Neural cell (in vitro differentiated cells): Measurements from ENCODE around the gene ULK3. TPM values are rescaled to one million over a fixed set of nuclear protein-coding genes. Genes with fewer than 3 reads are reported as not detected.

Experiments used
- H2AFZ ChIP-seq: fragments of 200-600, 300-800 bp; sonication (generic), shearing (Covaris generic); 2 replicates; pipeline ENCODE4 v1.6.0; 2014; ENCODE audit warnings: low read depth, mild to moderate bottlenecking, antibody characterized with exemption, low read length, moderate library complexity
- H3F3A ChIP-seq: fragments of 200-600 bp; shearing (Covaris generic); 2 replicates; pipeline ENCODE4 v1.6.1; 2016; ENCODE audit warnings: mild to moderate bottlenecking, moderate library complexity, mixed read lengths, antibody characterized with exemption, low read length; ENCODE audit not compliant: insufficient read depth, poor library complexity, severe bottlenecking
- H3K27ac ChIP-seq: fragments of 200-600, 300-800 bp; sonication (generic), shearing (Covaris generic); 2 replicates; pipeline ENCODE4 v1.5.1; 2014; ENCODE audit warnings: mild to moderate bottlenecking, low read length, moderate library complexity
- H3K27me3 ChIP-seq: fragments of 300-800, 200-600 bp; sonication (generic), shearing (Covaris generic); 2 replicates; pipeline ENCODE4 v1.6.0; 2014; ENCODE audit warnings: mild to moderate bottlenecking, low read depth, low read length, moderate library complexity; ENCODE audit not compliant: insufficient read depth
- H3K36me3 ChIP-seq: fragments of 300-800, 200-600 bp; sonication (generic), shearing (Covaris generic); 2 replicates; pipeline ENCODE4 v1.5.1; 2014; ENCODE audit warnings: mild to moderate bottlenecking, antibody characterized with exemption, low read length, moderate library complexity; ENCODE audit not compliant: insufficient read depth
- H3K4me2 ChIP-seq: fragments of 300-800, 200-600 bp; sonication (generic), shearing (Covaris generic); 2 replicates; pipeline ENCODE4 v1.6.0; 2014; ENCODE audit warnings: mild to moderate bottlenecking, low read length
- H3K4me3 ChIP-seq: fragments of 300-800, 200-600 bp; sonication (generic), shearing (Covaris generic); 2 replicates; pipeline ENCODE4 v1.5.1; 2014; ENCODE audit warnings: mild to moderate bottlenecking, low read length, moderate library complexity
- H3K79me2 ChIP-seq: fragments of 200-600 bp; shearing (Covaris generic); replicated peaks from 2 replicates; pipeline ENCODE4 v1.6.0; 2014; ENCODE audit warnings: mild to moderate bottlenecking, low read length, moderate library complexity; ENCODE audit not compliant: insufficient read depth
- H3K9ac ChIP-seq: fragments of 300-800, 200-600 bp; sonication (generic), shearing (Covaris generic); 2 replicates; pipeline ENCODE4 v1.6.1; 2016; ENCODE audit warnings: mild to moderate bottlenecking, low read length, mixed read lengths
- H3K9me2 ChIP-seq: fragments of 200-600 bp; shearing (Covaris generic); 2 replicates; pipeline ENCODE4 v1.6.1; 2016; ENCODE audit warnings: mild to moderate bottlenecking, low read length, mixed read lengths; ENCODE audit not compliant: insufficient read depth
- H3K9me3 ChIP-seq: fragments of 200-600, 300-800 bp; sonication (generic), shearing (Covaris generic); 2 replicates; pipeline ENCODE4 v1.6.1; 2016; ENCODE audit warnings: mild to moderate bottlenecking, mixed run types, low read length, moderate library complexity, mixed read lengths
- H4K20me1 ChIP-seq: fragments of 200-600 bp; shearing (Covaris generic); 2 replicates; pipeline ENCODE4 v1.6.1; 2016; ENCODE audit warnings: mild to moderate bottlenecking, mixed run types; ENCODE audit not compliant: insufficient read depth
- CTCF ChIP-seq: fragments of 450-650 bp; IDR thresholded peaks from 2 replicates; pipeline ENCODE4 v1.5.1; 2014; ENCODE audit warnings: antibody characterized with exemption, mild to moderate bottlenecking, moderate library complexity; ENCODE audit not compliant: poor library complexity, severe bottlenecking
- EP300 ChIP-seq: fragments of 450-650 bp; conservative IDR thresholded peaks from 2 replicates; pipeline ENCODE4 v1.6.1; 2014; ENCODE audit warnings: antibody characterized with exemption, mild to moderate bottlenecking, moderate library complexity; ENCODE audit not compliant: poor library complexity, severe bottlenecking
- EZH2 ChIP-seq: fragments of 200-600, 300-800 bp; shearing (Covaris generic), sonication (generic); IDR thresholded peaks from 2 replicates; pipeline ENCODE4 v1.6.1; 2014; ENCODE audit warnings: antibody characterized with exemption, low read length, borderline replicate concordance, mild to moderate bottlenecking; ENCODE audit not compliant: insufficient read depth, poor library complexity, severe bottlenecking
- MXI1 ChIP-seq: fragments of 450-650 bp; conservative IDR thresholded peaks from 2 replicates; pipeline ENCODE4 v1.6.1; 2014; ENCODE audit warnings: antibody characterized with exemption, mild to moderate bottlenecking; ENCODE audit not compliant: poor library complexity, severe bottlenecking
- POLR2AphosphoS5 ChIP-seq: IDR thresholded peaks from 2 replicates; pipeline ENCODE4 v1.6.1; 2012
- RAD21 ChIP-seq: fragments of 450-650 bp; conservative IDR thresholded peaks from 2 replicates; pipeline ENCODE4 v1.6.1; 2014; ENCODE audit warnings: antibody characterized with exemption, mild to moderate bottlenecking, moderate library complexity
- REST ChIP-seq: IDR thresholded peaks from 2 replicates; pipeline ENCODE4 v1.6.1; 2012; ENCODE audit warnings: borderline replicate concordance
- SMC3 ChIP-seq: fragments of 450-650 bp; conservative IDR thresholded peaks from 2 replicates; pipeline ENCODE4 v1.6.1; 2014; ENCODE audit warnings: antibody characterized with exemption, mild to moderate bottlenecking, moderate library complexity; ENCODE audit not compliant: poor library complexity
- TAF1 ChIP-seq: IDR thresholded peaks from 2 replicates; pipeline ENCODE4 v1.6.1; 2012; ENCODE audit warnings: low read depth
- polyA plus RNA-seq: library from polyadenylated mRNA; depleted of rRNA; stranded (reverse); fragments of >200 nt; gene quantifications from 2 replicates; pipeline ENCODE4 v1.2.3, GENCODE V29; 2014

The ULK3 gene
- polyA plus RNA-seq, 1 donor from 2014 or later: 193 TPM

GRCh38 chr15:74789171-74789631 is 53.8 kb downstream of the ULK3 start:
- no peaks in the 10 kb centered on the region for H4K20me1 ChIP-seq
- H3K27me3 ChIP-seq: no peaks in the 10 kb centered on the region
- TF ChIP-seq REST (no peak), SMC3 (no peak), EZH2 (no peak), TAF1 (no peak), POLR2AphosphoS5 (no peak), RAD21 (no peak), EP300 (no peak), CTCF (no peak), MXI1 (no peak)
- H3K27ac ChIP-seq: no peak overlapping the region
- H2AFZ ChIP-seq: no peak overlapping the region
- peaks cover 42% of the 10 kb centered on the region for H3K79me2 ChIP-seq
- no peak overlapping the region for H3K4me3 ChIP-seq
- no peaks in the 10 kb centered on the region for H3K9me2 ChIP-seq
- no peak overlapping the region for H3K9ac ChIP-seq
- H3K36me3 ChIP-seq: no peaks in the 10 kb centered on the region
- H3K4me2 ChIP-seq: no peak overlapping the region
- no peaks in the 10 kb centered on the region for H3F3A ChIP-seq
- H3K9me3 ChIP-seq: no peaks in the 10 kb centered on the region

DNA sequence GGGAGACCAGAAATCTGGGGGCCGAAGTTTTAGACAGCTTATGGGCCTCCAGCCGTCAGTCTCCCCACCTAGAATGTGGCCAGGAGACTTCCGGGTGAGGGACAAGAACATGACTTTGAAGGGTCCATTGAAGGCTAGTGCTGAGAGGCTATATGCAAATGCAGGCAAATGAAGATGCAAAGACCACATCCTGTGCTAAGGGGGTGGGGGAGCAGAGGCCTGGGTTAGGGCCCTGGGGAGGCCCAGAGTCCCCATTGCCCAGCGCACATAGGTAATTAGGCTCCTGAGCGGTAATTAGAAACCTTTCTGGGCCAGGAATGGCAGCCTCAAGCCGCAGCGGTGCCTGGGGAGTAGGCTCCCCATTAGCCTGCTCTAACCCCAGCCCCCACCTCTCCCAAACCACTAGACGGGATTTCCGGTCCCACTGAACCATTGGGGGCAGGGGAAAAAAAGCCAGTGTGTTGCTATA is 54.2 kb downstream of the ULK3 start:
- no peaks in the 10 kb centered on the region for H3K27me3 ChIP-seq
- H3K9me3 ChIP-seq: no peaks in the 10 kb centered on the region
- H4K20me1 ChIP-seq: peaks cover 3% of the 10 kb centered on the region
- no peak overlapping the region for H2AFZ ChIP-seq
- H3F3A ChIP-seq: no peaks in the 10 kb centered on the region
- no peaks in the 10 kb centered on the region for H3K36me3 ChIP-seq
- no peak overlapping the region for H3K4me2 ChIP-seq
- no peaks in the 10 kb centered on the region for H3K9me2 ChIP-seq
- peaks cover 47% of the 10 kb centered on the region for H3K79me2 ChIP-seq
- H3K27ac ChIP-seq: no peak overlapping the region
- no peak overlapping the region for H3K9ac ChIP-seq
- no peak for TF ChIP-seq EP300
- no peak for TF ChIP-seq TAF1
- no peak for TF ChIP-seq EZH2
- no peak for TF ChIP-seq POLR2AphosphoS5
- no peak for TF ChIP-seq RAD21
- TF ChIP-seq MXI1: no peak
- no peak for TF ChIP-seq REST
- TF ChIP-seq CTCF: no peak
- TF ChIP-seq SMC3: no peak
- no peak overlapping the region for H3K4me3 ChIP-seq
